ENCODE results near the gene BCAS3.

- TF ChIP-seq CREB1 (IDR thresholded peaks at IDR 0.05; ENCODE audit: low read depth) (no peak), TEAD4 (IDR thresholded peaks at IDR 0.05) (no peak), REST (IDR thresholded peaks at IDR 0.05; ENCODE audit: low read depth) (no peak), ZBTB7A (IDR thresholded peaks at IDR 0.05; ENCODE audit: low read depth) (no peak), TAF1 (IDR thresholded peaks at IDR 0.05; ENCODE audit: low read depth) (no peak), YY1 (IDR thresholded peaks at IDR 0.05; ENCODE audit: low read depth) (no peak)
Observed at GRCh38 chr17:61253937-61254574, 576.4 kb downstream of the BCAS3 start.

All from Ishikawa (cell line).